Bronchial epithelial cell (primary cell): ENCODE data around the gene INPP5E. TPM values are rescaled to one million over a fixed set of nuclear protein-coding genes. Genes with fewer than 3 reads are reported as not detected.

Experiments
- DNase-seq: peaks from one replicate; pipeline ENCODE4 v3.0.0-alpha.2; 2010; ENCODE audit warnings: low read depth
- FAIRE-seq: peaks from 2 replicates; lab custom pipeline; 2011; peaks lifted over from hg19 to GRCh38; lab: Jason Lieb, UNC
- H3K27me3 ChIP-seq: 2 replicates; pipeline ENCODE4 v1.5.1; 2011; ENCODE audit warnings: low read length; ENCODE audit not compliant: control insufficient read depth, insufficient read depth
- H3K36me3 ChIP-seq: 2 replicates; pipeline ENCODE4 v1.5.1; 2011; ENCODE audit warnings: low read length; ENCODE audit not compliant: control insufficient read depth, insufficient read depth
- H3K4me3 ChIP-seq: 2 replicates; pipeline ENCODE4 v1.5.1; 2011; ENCODE audit warnings: mild to moderate bottlenecking, low read depth, low read length, control low read depth
- total RNA-seq: library from RNA; depleted of rRNA; stranded (reverse); fragments of >200 nt; gene quantifications from 2 replicates; pipeline ENCODE4 v1.2.1, GENCODE V29; 2014
- TF ChIP-seq, protein P1 (sequence below): IDR thresholded peaks from 2 replicates; pipeline ENCODE4 v1.5.1; 2011; ENCODE audit warnings: mild to moderate bottlenecking, moderate library complexity, low read length, control low read depth, inconsistent platforms; ENCODE audit not compliant: insufficient read depth, severe bottlenecking

Gene INPP5E
- total RNA-seq, 1 donor from 2014 or later = 2.4 TPM

DNA sequence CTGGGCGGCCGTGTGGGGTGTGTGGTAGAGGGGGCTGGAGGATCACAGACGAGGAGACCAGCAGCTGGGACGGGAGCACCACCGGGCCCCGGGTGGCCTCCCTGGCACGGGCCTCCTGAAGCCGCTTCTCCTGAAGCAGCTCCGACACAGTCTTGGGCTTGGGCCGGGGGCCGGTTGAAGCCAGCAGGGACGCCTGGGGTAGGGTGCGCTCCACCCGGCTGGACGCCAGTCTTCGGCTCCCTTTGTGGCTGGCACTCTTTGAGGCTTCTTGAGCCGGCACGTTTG, 60.7 kb downstream of the INPP5E start:
- DNase-seq = no peak
- no peak overlapping the region for H3K4me3 ChIP-seq
- TF ChIP-seq, protein P1, sequence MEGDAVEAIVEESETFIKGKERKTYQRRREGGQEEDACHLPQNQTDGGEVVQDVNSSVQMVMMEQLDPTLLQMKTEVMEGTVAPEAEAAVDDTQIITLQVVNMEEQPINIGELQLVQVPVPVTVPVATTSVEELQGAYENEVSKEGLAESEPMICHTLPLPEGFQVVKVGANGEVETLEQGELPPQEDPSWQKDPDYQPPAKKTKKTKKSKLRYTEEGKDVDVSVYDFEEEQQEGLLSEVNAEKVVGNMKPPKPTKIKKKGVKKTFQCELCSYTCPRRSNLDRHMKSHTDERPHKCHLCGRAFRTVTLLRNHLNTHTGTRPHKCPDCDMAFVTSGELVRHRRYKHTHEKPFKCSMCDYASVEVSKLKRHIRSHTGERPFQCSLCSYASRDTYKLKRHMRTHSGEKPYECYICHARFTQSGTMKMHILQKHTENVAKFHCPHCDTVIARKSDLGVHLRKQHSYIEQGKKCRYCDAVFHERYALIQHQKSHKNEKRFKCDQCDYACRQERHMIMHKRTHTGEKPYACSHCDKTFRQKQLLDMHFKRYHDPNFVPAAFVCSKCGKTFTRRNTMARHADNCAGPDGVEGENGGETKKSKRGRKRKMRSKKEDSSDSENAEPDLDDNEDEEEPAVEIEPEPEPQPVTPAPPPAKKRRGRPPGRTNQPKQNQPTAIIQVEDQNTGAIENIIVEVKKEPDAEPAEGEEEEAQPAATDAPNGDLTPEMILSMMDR = no peak
- no peaks in the 10 kb centered on the region for H3K27me3 ChIP-seq
- H3K36me3 ChIP-seq = peaks cover 33% of the 10 kb centered on the region
- no peak for FAIRE-seq

Other genes with a start within 250 kb of the INPP5E start
- not detected in 2 replicates for gene LHX3, start 234.7 kb downstream of the INPP5E start, total RNA-seq
- 10.6 and 12.1 TPM in 2 replicates for gene QSOX2, start 194.0 kb downstream of the INPP5E start, total RNA-seq
- gene CCDC187, start 135.8 kb downstream of the INPP5E start, total RNA-seq = not detected in 2 replicates
- 12.3 and 13.4 TPM in 2 replicates for gene GPSM1, start 112.3 kb downstream of the INPP5E start, total RNA-seq
- 14.5 and 17.4 TPM in 2 replicates for gene DNLZ, start 76.1 kb downstream of the INPP5E start, total RNA-seq
- 0.51 and 0.53 TPM in 2 replicates for gene CARD9, start 66.2 kb downstream of the INPP5E start, total RNA-seq
- gene SNAPC4, start 39.7 kb downstream of the INPP5E start, total RNA-seq = 3.7 and 3.8 TPM in 2 replicates
- 48.9 and 89.0 TPM in 2 replicates for gene ENTR1, start 29.2 kb downstream of the INPP5E start, total RNA-seq
- gene PMPCA, start 29.2 kb downstream of the INPP5E start, total RNA-seq = 39.2 and 43.2 TPM in 2 replicates
- 13.7 and 20.5 TPM in 2 replicates for gene SEC16A, start 43.2 kb upstream of the INPP5E start, total RNA-seq
- 70.0 and 90.4 TPM in 2 replicates for gene NOTCH1, start 106.2 kb upstream of the INPP5E start, total RNA-seq
- gene EGFL7, start 223.1 kb upstream of the INPP5E start, total RNA-seq = 11.8 and 18.1 TPM in 2 replicates
- 41.9 and 52.0 TPM in 2 replicates for gene AGPAT2, start 247.6 kb upstream of the INPP5E start, total RNA-seq